CD4-positive, alpha-beta memory T cell (primary cell): ENCODE results near the gene ZDHHC5. TPM values are rescaled to one million over a fixed set of nuclear protein-coding genes. Genes with fewer than 3 reads are reported as not detected.

Source experiments
- CTCF ChIA-PET: fragments of 350-600 bp; sonication (Branson Sonifier 250); formaldehyde crosslinking; loops from one replicate; lab custom pipeline; 2021; ENCODE audit warnings: inconsistent platforms; ENCODE audit not compliant: partially characterized antibody; lab: Charles Lee
- POLR2A ChIA-PET: fragments of 350-600 bp; sonication (Branson Sonifier 250); formaldehyde crosslinking; loops from one replicate; lab custom pipeline; 2021; ENCODE audit not compliant: partially characterized antibody; lab: Charles Lee
- DNase-seq, 5 donors: peaks; one replicate each; pipeline versions ENCODE4 v3.0.0 to v3.0.0-alpha.2; 2020 to 2022; ENCODE audit warnings: mixed read lengths in 1 of 5
- H3K27ac ChIP-seq: one replicate; pipeline ENCODE4 v1.7.0; 2013; ENCODE audit warnings: low read depth, low read length
- H3K27me3 ChIP-seq: 2 replicates; pipeline ENCODE4 v1.7.0; 2013; ENCODE audit warnings: mild to moderate bottlenecking, low read length, moderate library complexity; ENCODE audit not compliant: insufficient read depth
- H3K36me3 ChIP-seq: 2 replicates; pipeline ENCODE4 v1.7.0; 2013; ENCODE audit warnings: mild to moderate bottlenecking, low read length, moderate library complexity; ENCODE audit not compliant: insufficient read depth
- H3K4me1 ChIP-seq: 2 replicates; pipeline ENCODE4 v1.7.0; 2013; ENCODE audit warnings: mild to moderate bottlenecking, low read length, moderate library complexity; ENCODE audit not compliant: insufficient read depth
- H3K4me3 ChIP-seq, 2 donors: one replicate each; pipeline ENCODE4 v1.7.0; 2013; ENCODE audit warnings: low read length in 2 of 2, mild to moderate bottlenecking in 1 of 2
- H3K9me3 ChIP-seq, 2 donors: one replicate each; pipeline ENCODE4 v1.7.0; 2013; ENCODE audit warnings: low read length in 2 of 2, control low read depth in 1 of 2; ENCODE audit not compliant: control insufficient read depth in 1 of 2
- H3K27ac Mint-ChIP-seq, 7 donors: one replicate each; pipeline ENCODE4 v1.8.0; 2020 to 2021; ENCODE audit warnings: mixed read lengths in 7 of 7, mild to moderate bottlenecking in 6 of 7, inconsistent platforms in 3 of 7, moderate library complexity in 3 of 7
- H3K27me3 Mint-ChIP-seq, 2 donors: one replicate each; pipeline ENCODE4 v1.8.0; 2020 to 2021; ENCODE audit warnings: mixed read lengths in 2 of 2
- H3K36me3 Mint-ChIP-seq, 2 donors: one replicate each; pipeline ENCODE4 v1.8.0; 2020 to 2021; ENCODE audit warnings: mixed read lengths in 2 of 2, inconsistent platforms in 1 of 2, mild to moderate bottlenecking in 1 of 2
- H3K4me1 Mint-ChIP-seq, 4 donors: one replicate each; pipeline ENCODE4 v1.8.0; 2020 to 2021; ENCODE audit warnings: mixed read lengths in 4 of 4, mild to moderate bottlenecking in 1 of 4
- H3K4me3 Mint-ChIP-seq, 8 donors: one replicate each; pipeline ENCODE4 v1.8.0; 2020 to 2021; ENCODE audit warnings: mixed read lengths in 8 of 8, mild to moderate bottlenecking in 7 of 8, moderate library complexity in 6 of 8, inconsistent platforms in 3 of 8
- H3K9me3 Mint-ChIP-seq, 8 donors: one replicate each; pipeline ENCODE4 v1.8.0; 2020 to 2021; ENCODE audit warnings: mixed read lengths in 8 of 8, mild to moderate bottlenecking in 5 of 8, inconsistent platforms in 3 of 8, moderate library complexity in 1 of 8
- intact Hi-C: fragments of 100-400 bp; cut with micrococcal nuclease; formaldehyde crosslinking; loops from one replicate; pipeline ENCODE4 v1.15.1; 2023
- polyA plus RNA-seq, 2 donors: library from polyadenylated mRNA; unstranded; fragments of 300-500 nt; fragmentation: Illumina TruSeq; gene quantifications; one replicate each; pipeline ENCODE4 v1.2.3, GENCODE V29; 2021
- total RNA-seq, 2 experiments: library from RNA; stranded (reverse); gene quantifications; one replicate each; pipeline ENCODE4 v1.2.3, GENCODE V29; 2021

The ZDHHC5 gene, protein sequence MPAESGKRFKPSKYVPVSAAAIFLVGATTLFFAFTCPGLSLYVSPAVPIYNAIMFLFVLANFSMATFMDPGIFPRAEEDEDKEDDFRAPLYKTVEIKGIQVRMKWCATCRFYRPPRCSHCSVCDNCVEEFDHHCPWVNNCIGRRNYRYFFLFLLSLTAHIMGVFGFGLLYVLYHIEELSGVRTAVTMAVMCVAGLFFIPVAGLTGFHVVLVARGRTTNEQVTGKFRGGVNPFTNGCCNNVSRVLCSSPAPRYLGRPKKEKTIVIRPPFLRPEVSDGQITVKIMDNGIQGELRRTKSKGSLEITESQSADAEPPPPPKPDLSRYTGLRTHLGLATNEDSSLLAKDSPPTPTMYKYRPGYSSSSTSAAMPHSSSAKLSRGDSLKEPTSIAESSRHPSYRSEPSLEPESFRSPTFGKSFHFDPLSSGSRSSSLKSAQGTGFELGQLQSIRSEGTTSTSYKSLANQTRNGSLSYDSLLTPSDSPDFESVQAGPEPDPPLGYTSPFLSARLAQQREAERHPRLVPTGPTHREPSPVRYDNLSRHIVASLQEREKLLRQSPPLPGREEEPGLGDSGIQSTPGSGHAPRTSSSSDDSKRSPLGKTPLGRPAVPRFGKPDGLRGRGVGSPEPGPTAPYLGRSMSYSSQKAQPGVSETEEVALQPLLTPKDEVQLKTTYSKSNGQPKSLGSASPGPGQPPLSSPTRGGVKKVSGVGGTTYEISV
- total RNA-seq, result 10 to 100 TPM; 73.2 to 75.8 TPM
- polyA plus RNA-seq, result 10 to 100 TPM; 30.4 to 44.6 TPM

DNA sequence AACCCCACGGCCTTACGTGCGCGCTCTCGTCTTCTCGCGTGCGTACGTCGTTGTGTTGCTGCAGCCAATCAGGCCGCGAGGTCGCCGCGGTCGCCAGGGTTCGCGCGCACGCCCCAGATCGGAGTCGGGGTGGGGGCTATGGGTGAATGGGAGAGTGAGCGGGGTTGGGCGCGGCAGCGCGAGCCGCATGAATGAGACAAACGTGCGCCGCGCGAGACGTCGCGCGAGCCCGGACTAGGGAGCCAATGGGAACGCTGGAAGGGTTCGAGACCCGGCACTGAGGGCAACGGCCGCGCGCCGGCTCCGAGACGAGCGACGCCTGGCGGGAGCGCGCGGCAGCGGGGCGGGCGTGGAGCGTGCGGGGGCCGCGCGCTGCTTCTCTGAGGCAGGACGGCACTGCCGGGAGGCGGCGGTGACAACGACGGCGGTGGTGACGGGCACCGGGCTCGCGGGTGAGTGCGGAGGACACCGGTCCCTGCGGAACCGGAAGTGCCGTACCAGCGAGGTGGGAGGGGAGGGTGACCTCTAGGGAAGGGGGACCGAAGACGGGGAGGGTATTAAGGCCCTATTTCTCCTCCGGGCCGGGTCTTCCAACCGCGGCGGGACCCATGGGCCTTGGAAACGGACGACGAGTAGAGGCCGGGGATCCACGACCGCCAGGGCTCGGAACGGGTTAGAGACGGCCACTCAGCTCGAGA, at the start of gene ZDHHC5:
Gene ZDHHC5 (plus strand): TSS at position 379 of the 698 bp plus-strand sequence. CDS start 4,977 bp downstream, outside the sequence.
- CTCF ChIA-PET, result interaction anchor here (0.7 to 1.8 kb wide), 4 partner anchors 25 to 133 kb away, joined by 3 to 15 read pairs (median 3); no protein-coding TSS in a partner anchor
- H3K9me3 Mint-ChIP-seq, result peaks cover 0 to 13% (median 0%) of the 10 kb centered on the region in 8 donors
- peak within 1 kb of the TSS; percentile 88 to 99 (median 96) for H3K4me3 Mint-ChIP-seq
- peaks cover 33 to 67% (median 45%) of the 10 kb centered on the region in 4 donors for H3K4me1 Mint-ChIP-seq
- H3K27me3 ChIP-seq, result no peaks in the 10 kb centered on the region
- peak; percentile 99 to 100 (median 100) for DNase-seq
- peaks cover 4 to 33% of the 10 kb centered on the region in 2 donors for H3K36me3 Mint-ChIP-seq
- no peaks in the 10 kb centered on the region for H3K9me3 ChIP-seq
- H3K36me3 ChIP-seq, result peaks cover 8% of the 10 kb centered on the region
- intact Hi-C loops, result loop anchor here (1.0 to 5.0 kb wide), 12 partner anchors 11 to 1949 kb away; partner anchors contain the start of genes CLP1, FAM111A, MED19 and OSBP
- H3K27me3 Mint-ChIP-seq, result peaks cover 0 to 5% of the 10 kb centered on the region in 2 donors
- H3K4me3 ChIP-seq, result peak within 1 kb of the TSS; percentile 75 to 93
- H3K4me1 ChIP-seq, result peaks cover 46% of the 10 kb centered on the region
- peak within 1 kb of the TSS; percentile 91 for H3K27ac ChIP-seq
- POLR2A ChIA-PET, result interaction anchor here (0.6 to 3.4 kb wide), 17 partner anchors 8 to 910 kb away, joined by 3 to 33 read pairs (median 4); partner anchors contain the start of genes CLP1, LPXN, MED19 and SELENOH
- peak within 1 kb of the TSS; percentile 98 to 100 (median 99) for H3K27ac Mint-ChIP-seq

DNA sequence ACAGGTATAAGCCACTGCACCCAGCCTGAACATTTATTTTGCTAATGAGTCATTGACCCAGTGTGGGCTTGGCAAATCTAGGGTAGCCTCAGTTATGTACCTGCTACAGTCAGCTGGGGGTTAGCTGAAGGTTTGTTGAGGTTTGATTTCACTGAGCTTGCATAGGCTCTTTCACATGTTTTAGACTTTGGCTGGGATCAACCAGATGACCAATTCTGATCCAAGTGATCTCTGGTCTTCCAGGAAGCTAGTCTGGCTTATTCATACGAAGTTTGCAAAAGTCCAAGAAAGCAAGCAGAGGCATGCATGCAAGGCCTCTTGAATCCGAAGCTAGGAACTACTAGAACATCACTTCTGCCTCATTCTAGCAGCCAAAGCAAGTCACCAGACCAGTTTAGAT, 49.5 kb upstream of the ZDHHC5 start:
- no peak overlapping the region for H3K4me3 Mint-ChIP-seq
- H3K27me3 ChIP-seq, result no peaks in the 10 kb centered on the region

DNA sequence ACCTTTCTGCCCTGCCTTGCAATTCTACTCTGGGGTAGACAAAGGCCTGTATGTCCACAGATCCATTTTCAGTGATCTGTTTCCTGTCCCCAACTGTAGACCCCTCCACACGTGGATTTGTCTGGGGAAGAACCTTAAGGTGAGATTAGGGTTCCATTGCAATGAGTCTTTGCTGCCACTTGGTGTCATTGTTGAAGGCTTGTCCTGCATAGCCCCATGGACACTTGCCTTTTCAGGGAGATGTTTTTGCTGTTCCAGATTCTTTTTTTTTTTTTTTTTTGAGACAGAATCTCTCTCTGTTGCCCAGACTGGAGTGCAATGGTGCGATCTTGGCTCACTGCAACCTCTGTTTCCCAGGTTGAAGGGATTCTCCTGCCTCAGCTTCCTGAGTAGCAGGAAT, 48.6 kb upstream of the ZDHHC5 start:
- Histone ChIP-seq H3K9me3 (peaks cover 0 to 5% of the 10 kb centered on the region in 2 donors), H3K27ac (no peak overlapping the region), H3K27me3 (no peaks in the 10 kb centered on the region), H3K4me3 (no peak overlapping the region), H3K36me3 (no peaks in the 10 kb centered on the region), H3K4me1 (no peaks in the 10 kb centered on the region)
- Mint-ChIP-seq H3K4me3 (no peak overlapping the region), H3K27ac (no peak overlapping the region), H3K9me3 (peaks cover 0 to 30% (median 15%) of the 10 kb centered on the region in 8 donors), H3K4me1 (no peaks in the 10 kb centered on the region), H3K36me3 (no peaks in the 10 kb centered on the region), H3K27me3 (peaks cover 8% of the 10 kb centered on the region in 2 donors)
- intact Hi-C loops, result no loop called here
- ChIA-PET CTCF (no interaction called here), POLR2A (no interaction called here)
- DNase-seq, result no peak

More for the DNA sequence above, 49.5 kb upstream of the ZDHHC5 start:
- POLR2A ChIA-PET, result no interaction called here
- CTCF ChIA-PET, result interaction anchor here (1.1 kb wide), 1 partner anchor 24 kb away, joined by 4 read pairs; no protein-coding TSS in a partner anchor
- H3K9me3 Mint-ChIP-seq, result peaks cover 0 to 30% (median 15%) of the 10 kb centered on the region in 8 donors
- no peak overlapping the region for H3K27ac Mint-ChIP-seq
- Histone ChIP-seq H3K27ac (no peak overlapping the region), H3K9me3 (peaks cover 0 to 5% of the 10 kb centered on the region in 2 donors), H3K36me3 (no peaks in the 10 kb centered on the region), H3K4me3 (no peak overlapping the region), H3K4me1 (no peaks in the 10 kb centered on the region)
- H3K36me3 Mint-ChIP-seq, result no peaks in the 10 kb centered on the region
- no peak for DNase-seq
- H3K4me1 Mint-ChIP-seq, result no peaks in the 10 kb centered on the region
- H3K27me3 Mint-ChIP-seq, result peaks cover 9 to 10% of the 10 kb centered on the region in 2 donors
- intact Hi-C loops, result no loop called here

DNA sequence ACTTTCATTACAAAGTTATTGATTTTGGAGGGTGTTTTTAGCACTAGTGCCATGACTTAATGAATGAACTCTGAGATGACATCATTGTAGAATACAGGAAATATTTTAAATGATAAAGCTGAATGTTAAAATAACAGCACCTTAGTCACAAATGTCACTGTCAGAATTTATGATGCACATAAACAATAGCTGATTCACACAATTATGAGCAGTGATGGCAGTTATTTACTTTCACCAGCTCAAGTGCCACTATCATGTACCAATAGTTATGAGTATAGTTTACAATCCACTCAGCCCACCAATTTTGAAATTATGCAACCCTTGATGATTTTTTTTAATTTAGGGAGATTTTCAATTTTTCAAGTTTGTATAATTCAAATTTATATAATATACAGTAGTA, 47.4 kb upstream of the ZDHHC5 start:
- no peak overlapping the region for H3K27ac Mint-ChIP-seq
- peaks cover 8 to 10% of the 10 kb centered on the region in 2 donors for H3K27me3 Mint-ChIP-seq
- no peak overlapping the region for H3K4me3 Mint-ChIP-seq
- Histone ChIP-seq H3K4me1 (no peaks in the 10 kb centered on the region), H3K9me3 (peaks cover 0 to 5% of the 10 kb centered on the region in 2 donors), H3K27me3 (no peaks in the 10 kb centered on the region), H3K4me3 (no peak overlapping the region), H3K27ac (no peak overlapping the region), H3K36me3 (no peaks in the 10 kb centered on the region)
- ChIA-PET POLR2A (no interaction called here), CTCF (interaction anchor here (1.6 to 2.2 kb wide), 3 partner anchors 19 to 24 kb away, joined by 3 to 8 read pairs (median 4); no protein-coding TSS in a partner anchor)
- no peaks in the 10 kb centered on the region for H3K36me3 Mint-ChIP-seq
- no peaks in the 10 kb centered on the region for H3K4me1 Mint-ChIP-seq
- intact Hi-C loops, result no loop called here
- peaks cover 0 to 30% (median 15%) of the 10 kb centered on the region in 8 donors for H3K9me3 Mint-ChIP-seq
- DNase-seq, result no peak

DNA sequence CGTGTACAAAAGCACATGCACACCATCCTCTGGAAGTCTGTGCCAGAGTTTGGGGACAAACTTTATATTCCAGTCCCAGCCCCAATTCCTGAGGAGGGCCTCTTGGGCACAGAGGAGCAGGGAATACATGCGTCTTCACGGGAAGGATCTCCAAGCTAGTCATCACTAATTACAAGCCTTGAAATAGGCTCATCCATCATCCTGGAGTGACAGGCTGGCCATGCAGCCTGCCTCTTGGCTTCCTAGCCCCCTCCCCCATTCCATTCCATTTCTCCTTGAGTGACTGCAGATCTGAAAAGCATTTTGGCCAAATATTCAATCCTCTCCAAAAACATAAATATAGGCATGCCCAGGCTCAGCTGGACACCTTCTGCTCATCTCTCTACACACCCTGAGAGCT, 45.7 kb upstream of the ZDHHC5 start:
- ChIA-PET POLR2A (no interaction called here), CTCF (interaction anchor here (0.9 to 2.2 kb wide), 4 partner anchors 9 to 22 kb away, joined by 3 to 8 read pairs (median 3); no protein-coding TSS in a partner anchor)
- Histone ChIP-seq H3K9me3 (peaks cover 0 to 5% of the 10 kb centered on the region in 2 donors), H3K4me1 (no peaks in the 10 kb centered on the region), H3K36me3 (no peaks in the 10 kb centered on the region), H3K27ac (no peak overlapping the region), H3K4me3 (no peak overlapping the region), H3K27me3 (no peaks in the 10 kb centered on the region)
- Mint-ChIP-seq H3K4me1 (no peaks in the 10 kb centered on the region), H3K27me3 (peaks cover 2 to 5% of the 10 kb centered on the region in 2 donors), H3K36me3 (no peaks in the 10 kb centered on the region), H3K9me3 (peaks cover 0 to 28% (median 14%) of the 10 kb centered on the region in 8 donors), H3K27ac (no peak overlapping the region), H3K4me3 (no peak overlapping the region)
- intact Hi-C loops, result no loop called here
- DNase-seq, result no peak

DNA sequence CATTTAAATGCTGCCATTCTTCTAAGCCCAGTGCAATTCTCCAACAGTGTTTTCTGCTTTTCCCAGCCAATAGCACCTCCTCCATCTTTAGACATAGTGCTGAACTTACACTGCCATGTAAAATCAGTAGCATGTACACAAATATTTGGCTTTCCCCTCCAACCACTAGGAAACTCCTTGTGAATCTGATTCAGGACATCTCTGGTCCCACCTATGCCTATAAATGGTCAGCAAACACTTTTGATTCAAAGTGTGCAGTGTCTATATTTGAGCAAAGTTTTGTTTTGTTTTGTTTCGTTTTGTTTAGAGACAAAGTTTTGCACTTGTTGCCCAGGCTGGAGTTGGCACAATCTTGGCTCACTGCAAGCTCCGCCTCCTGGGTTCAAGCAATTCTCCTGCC, 43.0 kb upstream of the ZDHHC5 start:
- no peak overlapping the region for H3K4me3 ChIP-seq
- H3K27ac ChIP-seq, result no peak overlapping the region
- CTCF ChIA-PET, result interaction anchor here (1.3 to 2.7 kb wide), 2 partner anchors 10 to 16 kb away, joined by 3 to 17 read pairs; no protein-coding TSS in a partner anchor
- Mint-ChIP-seq H3K4me3 (no peak overlapping the region), H3K27me3 (peaks cover 6 to 8% of the 10 kb centered on the region in 2 donors), H3K9me3 (peaks cover 0 to 15% (median 6%) of the 10 kb centered on the region in 8 donors), H3K36me3 (no peaks in the 10 kb centered on the region), H3K4me1 (no peaks in the 10 kb centered on the region), H3K27ac (no peak overlapping the region)
- H3K9me3 ChIP-seq, result peaks cover 0 to 1% of the 10 kb centered on the region in 2 donors
- no peaks in the 10 kb centered on the region for H3K36me3 ChIP-seq
- intact Hi-C loops, result no loop called here
- H3K4me1 ChIP-seq, result no peaks in the 10 kb centered on the region
- DNase-seq, result no peak
- no peaks in the 10 kb centered on the region for H3K27me3 ChIP-seq
- POLR2A ChIA-PET, result no interaction called here
